ENCODE results near the gene PEPD. TPM values are rescaled to one million over a fixed set of nuclear protein-coding genes. Genes with fewer than 3 reads are reported as not detected.

The PEPD gene
- polyA plus RNA-seq, 3 donors = 61.5 to 218 (median 171) TPM

- no peak overlapping the region for H3K4me2 ChIP-seq (replicated peaks; ENCODE audit: extremely low read depth, low read length, poor library complexity, severe bottlenecking)
- H3K4me3 Mint-ChIP-seq = no peak overlapping the region
- TF ChIP-seq CTCF (IDR thresholded peaks at IDR 0.05) = no peak
- H3K9me3 ChIP-seq (replicated peaks in 1 of 2; ENCODE audit: control insufficient read depth in 1 of 2, insufficient read depth in 1 of 2, low read length in 2 of 2) = no peaks in the 10 kb centered on the region
- no peaks in the 10 kb centered on the region for H3K36me3 Mint-ChIP-seq
- peaks cover 0 to 2% (median 0%) of the 10 kb centered on the region in 7 donors for H3K9me3 Mint-ChIP-seq
- no peaks in the 10 kb centered on the region for H3K79me2 ChIP-seq (ENCODE audit: insufficient read depth, low read length)
- no peak overlapping the region for H3K27ac ChIP-seq (ENCODE audit: low read depth in 1 of 2, low read length in 2 of 2)
- H3K4me3 ChIP-seq (replicated peaks in 1 of 3; ENCODE audit: low read depth in 2 of 3, low read length in 3 of 3) = no peak overlapping the region
- H3K4me1 ChIP-seq (ENCODE audit: control insufficient read depth in 1 of 2, insufficient read depth in 2 of 2, low read length in 2 of 2) = peaks cover 6% of the 10 kb centered on the region in 2 donors
- no peaks in the 10 kb centered on the region for H4K20me1 ChIP-seq (ENCODE audit: insufficient read depth, low read length)
- 96% methylated on average over 12 of the region's 12 CpGs for whole genome bisulfite sequencing (ENCODE audit: insufficient coverage)
- no peaks in the 10 kb centered on the region for H3K36me3 ChIP-seq (replicated peaks in 1 of 2; ENCODE audit: control insufficient read depth in 1 of 2, insufficient read depth in 2 of 2, low read length in 2 of 2)
- peaks cover 6% of the 10 kb centered on the region for H3K4me1 Mint-ChIP-seq
- DNase-seq = no peak
- intact Hi-C loops (cut with micrococcal nuclease) = no loop called here
- peak overlapping the region in 1 of 7 donors; percentile 32 for H3K27ac Mint-ChIP-seq
- H3K9ac ChIP-seq (ENCODE audit: insufficient read depth, low read length, poor library complexity, severe bottlenecking) = no peak overlapping the region
- H3K27me3 ChIP-seq (ENCODE audit: control insufficient read depth in 2 of 2, insufficient read depth in 2 of 2, low read length in 2 of 2) = no peaks in the 10 kb centered on the region
- H2AFZ ChIP-seq (ENCODE audit: insufficient read depth, low read depth, low read length, poor library complexity, severe bottlenecking) = no peak overlapping the region
- peaks cover 0 to 2% (median 0%) of the 10 kb centered on the region in 3 donors for H3K27me3 Mint-ChIP-seq (ENCODE audit: low read depth in 3 of 3)
Measured at GRCh38 chr19:33418461-33418860, 103.1 kb downstream of the PEPD start.

- Histone ChIP-seq H3K9ac (ENCODE audit: insufficient read depth, low read length, poor library complexity, severe bottlenecking) (no peak overlapping the region), H3K27ac (ENCODE audit: low read depth in 1 of 2, low read length in 2 of 2) (no peak overlapping the region), H4K20me1 (ENCODE audit: insufficient read depth, low read length) (no peaks in the 10 kb centered on the region), H3K79me2 (ENCODE audit: insufficient read depth, low read length) (no peaks in the 10 kb centered on the region), H3K4me1 (ENCODE audit: control insufficient read depth in 1 of 2, insufficient read depth in 2 of 2, low read length in 2 of 2) (peaks cover 6% of the 10 kb centered on the region in 2 donors), H2AFZ (ENCODE audit: insufficient read depth, low read depth, low read length, poor library complexity, severe bottlenecking) (no peak overlapping the region), H3K4me2 (replicated peaks; ENCODE audit: extremely low read depth, low read length, poor library complexity, severe bottlenecking) (no peak overlapping the region), H3K9me3 (replicated peaks in 1 of 2; ENCODE audit: control insufficient read depth in 1 of 2, insufficient read depth in 1 of 2, low read length in 2 of 2) (no peaks in the 10 kb centered on the region), H3K4me3 (replicated peaks in 1 of 3; ENCODE audit: low read depth in 2 of 3, low read length in 3 of 3) (no peak overlapping the region), H3K27me3 (ENCODE audit: control insufficient read depth in 2 of 2, insufficient read depth in 2 of 2, low read length in 2 of 2) (no peaks in the 10 kb centered on the region), H3K36me3 (replicated peaks in 1 of 2; ENCODE audit: control insufficient read depth in 1 of 2, insufficient read depth in 2 of 2, low read length in 2 of 2) (no peaks in the 10 kb centered on the region)
- H3K4me1 Mint-ChIP-seq = peaks cover 6% of the 10 kb centered on the region
- intact Hi-C loops (cut with micrococcal nuclease) = no loop called here
- peaks cover 0 to 2% (median 0%) of the 10 kb centered on the region in 7 donors for H3K9me3 Mint-ChIP-seq
- DNase-seq = no peak
- no peak overlapping the region for H3K27ac Mint-ChIP-seq
- H3K36me3 Mint-ChIP-seq = no peaks in the 10 kb centered on the region
- peaks cover 0 to 2% (median 0%) of the 10 kb centered on the region in 3 donors for H3K27me3 Mint-ChIP-seq (ENCODE audit: low read depth in 3 of 3)
- H3K4me3 Mint-ChIP-seq = no peak overlapping the region
- no peak for TF ChIP-seq CTCF (IDR thresholded peaks at IDR 0.05)
- WGBS (ENCODE audit: insufficient coverage) = 94% methylated on average over 4 of the region's 14 CpGs
Measured at GRCh38 chr19:33417751-33418150, 103.8 kb downstream of the PEPD start.
